ENCODE results near the gene ITGB5. TPM values are rescaled to one million over a fixed set of nuclear protein-coding genes. Genes with fewer than 3 reads are reported as not detected.

Gene ITGB5
- total RNA-seq, 1 experiment from 2014 or later = 146 TPM

- peak overlapping the region in 1 of 3 experiments; percentile 28; a peak in 3 of 7 replicates for H3K27ac Mint-ChIP-seq
- no peak overlapping the region for H3K4me3 Mint-ChIP-seq
- peaks cover 4 to 46% (median 9%) of the 10 kb centered on the region in 3 experiments; a peak in 5 of 7 replicates for H3K36me3 Mint-ChIP-seq (ENCODE audit: insufficient read depth in 1 of 3, low read depth in 3 of 3)
Observed at GRCh38 chr3:124784686-124785382, 102.3 kb downstream of the ITGB5 start.

More at GRCh38 chr3:124784686-124785382, 102.3 kb downstream of the ITGB5 start:
- Histone ChIP-seq H3K4me1 (ENCODE audit: insufficient read depth, low read length) (peaks cover 9% of the 10 kb centered on the region; the same call in 1 of the 2 replicates), H3K9me3 (ENCODE audit: control insufficient read depth, low read depth, low read length) (no peaks in the 10 kb centered on the region), H4K91ac (ENCODE audit: insufficient read length, low read depth, low read length) (no peak overlapping the region), H3K23ac (ENCODE audit: insufficient read length, low read depth, low read length) (no peak overlapping the region), H2BK5ac (ENCODE audit: insufficient read length, low read length) (no peak overlapping the region), H2AK5ac (ENCODE audit: insufficient read length, low read length) (no peak overlapping the region), H3K18ac (ENCODE audit: insufficient read length, low read depth, low read length) (no peak overlapping the region), H3K9ac (ENCODE audit: extremely low read depth, insufficient read length, low read length) (no peak overlapping the region), H3K4me2 (ENCODE audit: insufficient read depth, insufficient read length, low read length) (no peak overlapping the region), H2AFZ (ENCODE audit: low read length) (no peak overlapping the region), H2BK20ac (ENCODE audit: low read depth, low read length, poor library complexity, severe bottlenecking) (no peak overlapping the region), H4K20me1 (ENCODE audit: control insufficient read depth, insufficient read depth, insufficient read length) (no peaks in the 10 kb centered on the region), H3K56ac (ENCODE audit: insufficient read length, low read depth, low read length) (no peak overlapping the region), H3K79me1 (ENCODE audit: insufficient read depth, low read depth, low read length, poor library complexity, severe bottlenecking) (no peaks in the 10 kb centered on the region), H3K79me2 (ENCODE audit: insufficient read depth, low read length) (no peaks in the 10 kb centered on the region), H3T11ph (ENCODE audit: low read length) (no peak overlapping the region), H3K14ac (ENCODE audit: insufficient read depth, low read length) (no peak overlapping the region), H3K23me2 (ENCODE audit: insufficient read length, low read depth, low read length, poor library complexity, severe bottlenecking) (no peaks in the 10 kb centered on the region), H2BK15ac (ENCODE audit: low read depth, low read length) (no peak overlapping the region), H2BK120ac (ENCODE audit: low read depth, low read length, poor library complexity, severe bottlenecking) (no peak overlapping the region), H4K8ac (replicated peaks; ENCODE audit: insufficient read length, low read depth, low read length) (no peak overlapping the region), H3K27me3 (ENCODE audit: insufficient read depth, low read length) (no peaks in the 10 kb centered on the region; the same call in 1 of the 2 replicates), H4K5ac (ENCODE audit: insufficient read length, low read depth, low read length) (no peak overlapping the region), H2BK12ac (ENCODE audit: insufficient read length, low read depth, low read length) (no peak overlapping the region), H3K4ac (ENCODE audit: low read depth, low read length) (no peak overlapping the region), H3K27ac (ENCODE audit: insufficient read length, low read depth, low read length) (no peak overlapping the region)
- Mint-ChIP-seq H3K27me3 (ENCODE audit: low read depth) (no peaks in the 10 kb centered on the region), H3K4me1 (peaks cover 12 to 23% of the 10 kb centered on the region in 2 experiments), H3K9me3 (no peaks in the 10 kb centered on the region)
- TF ChIP-seq CTCF (conservative IDR thresholded peaks at IDR 0.05) = no peak
- no CpG with 5 or more reads among the region's 17 CpGs for WGBS (ENCODE audit: extremely low coverage, insufficient read length, low lambda C conversion rate)
- DNase-seq = no peak
